Adrenal gland (tissue), 5 donors: Measurements from ENCODE around the gene ZNF333.

ENCODE experiments used
- POLR2A ChIP-seq, 2 donors: fragments of 450-650 bp; IDR thresholded peaks; one replicate each; pipeline ENCODE4 v1.6.1; 2017; ENCODE audit warnings: antibody characterized with exemption in 2 of 2, mild to moderate bottlenecking in 2 of 2, moderate library complexity in 1 of 2
- TF ChIP-seq, protein P1 (sequence below), 6 experiments: fragments of 450-650 bp in 4 of 6; fragments of 200-600 bp in 2 of 6; sonication (generic) in 1 of 6; IDR thresholded peaks; 1 replicate in 5 of 6; 2 replicates in 1 of 6; pipeline versions ENCODE4 v1.5.1 to v1.8.0; 2016 to 2021; ENCODE audit warnings: antibody characterized with exemption in 6 of 6, mild to moderate bottlenecking in 2 of 6, moderate library complexity in 1 of 6
- donor health status: DM: no; HTN: no; CAD: no.

DNA sequence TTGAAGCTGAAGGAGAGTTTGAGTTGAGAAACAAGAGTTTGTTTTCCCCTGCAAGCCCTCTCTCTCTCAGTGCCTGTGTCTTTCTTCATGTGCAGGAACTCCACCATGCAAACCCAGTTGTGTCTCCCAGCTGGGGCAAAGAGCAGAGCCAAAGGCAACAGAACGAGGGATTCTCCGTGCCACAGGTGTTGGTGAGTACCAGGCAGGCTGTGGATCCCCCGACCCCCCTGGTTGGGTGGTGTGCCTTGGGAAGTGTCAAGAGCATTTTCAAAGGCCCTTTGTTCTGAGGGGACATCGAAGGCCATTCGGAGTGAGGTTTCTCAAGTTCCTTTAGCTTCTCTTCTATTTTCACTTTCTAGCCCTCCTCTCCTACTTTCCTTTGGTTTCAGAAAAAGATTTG, 5.6 kb downstream of the ZNF333 start:
- TF ChIP-seq POLR2A (IDR thresholded peaks at IDR 0.05) = no peak
- TF ChIP-seq, protein P1, sequence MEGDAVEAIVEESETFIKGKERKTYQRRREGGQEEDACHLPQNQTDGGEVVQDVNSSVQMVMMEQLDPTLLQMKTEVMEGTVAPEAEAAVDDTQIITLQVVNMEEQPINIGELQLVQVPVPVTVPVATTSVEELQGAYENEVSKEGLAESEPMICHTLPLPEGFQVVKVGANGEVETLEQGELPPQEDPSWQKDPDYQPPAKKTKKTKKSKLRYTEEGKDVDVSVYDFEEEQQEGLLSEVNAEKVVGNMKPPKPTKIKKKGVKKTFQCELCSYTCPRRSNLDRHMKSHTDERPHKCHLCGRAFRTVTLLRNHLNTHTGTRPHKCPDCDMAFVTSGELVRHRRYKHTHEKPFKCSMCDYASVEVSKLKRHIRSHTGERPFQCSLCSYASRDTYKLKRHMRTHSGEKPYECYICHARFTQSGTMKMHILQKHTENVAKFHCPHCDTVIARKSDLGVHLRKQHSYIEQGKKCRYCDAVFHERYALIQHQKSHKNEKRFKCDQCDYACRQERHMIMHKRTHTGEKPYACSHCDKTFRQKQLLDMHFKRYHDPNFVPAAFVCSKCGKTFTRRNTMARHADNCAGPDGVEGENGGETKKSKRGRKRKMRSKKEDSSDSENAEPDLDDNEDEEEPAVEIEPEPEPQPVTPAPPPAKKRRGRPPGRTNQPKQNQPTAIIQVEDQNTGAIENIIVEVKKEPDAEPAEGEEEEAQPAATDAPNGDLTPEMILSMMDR (IDR thresholded peaks at IDR 0.05) = no peak
